Inflammatory macrophage treated with lipopolysaccharide for 4 hours (primary cell): Measurements from ENCODE around the gene ELFN1.

ENCODE experiments used
- DNase-seq: peaks from one replicate; pipeline ENCODE4 v3.0.0-alpha.2; 2020

Gene ELFN1

DNA sequence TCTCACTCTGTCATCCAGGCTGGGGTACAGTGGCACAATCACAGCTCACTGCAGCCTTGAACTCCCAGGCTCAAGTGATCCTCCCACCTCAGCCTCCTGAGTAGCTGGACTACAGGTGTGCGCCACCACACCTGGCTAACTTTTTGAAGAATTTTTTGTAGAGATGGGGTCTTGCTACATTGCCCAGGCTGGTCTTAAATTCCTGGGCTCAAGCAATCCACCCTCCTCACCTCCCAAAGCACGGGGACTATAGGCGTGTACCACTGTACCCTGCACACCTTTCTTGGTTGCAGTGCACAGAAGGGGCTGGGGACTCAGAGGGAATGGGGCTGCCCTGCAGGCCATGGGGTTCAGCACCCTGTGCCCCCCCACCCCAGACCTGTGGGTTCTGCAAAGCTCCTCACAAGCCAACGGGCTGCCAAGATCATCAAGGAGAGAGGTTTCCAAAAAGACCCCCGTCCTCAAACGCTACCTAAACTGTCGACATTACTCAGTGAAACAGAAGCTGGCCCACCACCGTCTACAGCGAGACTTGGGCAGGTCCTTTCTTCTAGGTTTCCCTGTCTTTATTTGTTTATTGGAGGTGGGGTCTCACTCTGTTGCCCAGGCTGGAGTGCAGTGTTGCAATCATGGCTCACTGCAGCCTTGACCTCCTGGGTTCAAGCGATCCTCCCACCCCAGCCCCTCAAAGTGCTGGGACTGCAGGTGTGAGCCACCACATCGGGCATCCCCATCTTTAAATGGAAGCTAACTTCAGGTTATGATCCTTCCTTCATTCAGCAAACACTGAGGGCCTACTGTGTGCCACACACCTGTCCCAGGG lies 26.6 kb upstream of the ELFN1 start:
- no peak for DNase-seq

DNA sequence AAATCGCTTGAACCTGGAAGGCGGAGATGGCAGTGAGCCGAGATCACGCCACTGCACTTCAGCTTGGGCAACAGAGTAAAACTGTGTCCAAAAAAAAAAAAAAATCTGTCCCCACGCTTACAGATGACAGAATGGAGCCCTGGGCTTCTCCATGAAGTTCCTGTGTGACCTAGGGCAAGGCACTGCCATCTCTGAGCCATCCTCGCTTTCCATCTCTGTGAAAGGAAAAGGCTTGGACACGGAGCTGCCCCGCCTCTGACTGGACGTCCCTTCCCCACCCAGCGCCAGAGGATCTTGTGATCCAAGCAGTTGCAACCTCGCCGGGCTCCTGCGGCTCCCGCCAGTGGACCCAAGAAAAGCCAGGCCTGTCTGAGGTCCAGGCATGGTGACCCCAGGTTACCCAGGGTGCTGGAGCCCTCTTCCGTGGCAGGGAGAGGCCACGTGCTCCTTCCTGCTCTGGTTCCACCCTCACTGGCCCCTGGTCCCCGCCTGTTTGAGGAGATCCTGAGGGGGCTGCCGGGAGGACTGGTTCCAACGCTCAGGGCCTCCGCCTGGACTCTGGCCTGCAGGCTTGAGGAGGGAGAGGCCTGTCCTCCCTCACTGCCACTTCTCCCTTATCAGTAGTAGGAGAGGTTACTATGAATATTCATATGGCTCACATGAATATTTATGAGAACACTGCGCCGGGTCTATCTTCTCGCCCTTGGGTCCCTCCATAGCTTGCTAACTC lies 25.6 kb upstream of the ELFN1 start:
- no peak for DNase-seq

DNA sequence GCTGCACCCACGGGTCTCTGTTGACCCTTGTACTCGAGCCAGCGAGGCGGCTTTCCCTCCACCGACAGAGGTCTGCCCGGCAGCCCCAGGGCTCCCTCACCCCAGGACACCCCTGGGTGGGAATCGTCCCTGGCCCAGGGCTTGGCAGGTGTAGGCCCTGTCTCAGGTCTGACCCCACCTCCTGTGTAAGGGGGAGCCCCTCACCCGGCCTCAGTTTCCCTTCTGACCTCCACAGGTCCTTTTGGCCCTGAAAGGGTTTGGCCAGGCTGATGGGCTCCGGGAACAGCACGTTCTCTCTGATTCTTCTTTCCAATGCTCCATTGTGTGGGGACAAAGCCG lies 25.0 kb upstream of the ELFN1 start:
- DNase-seq = no peak

DNA sequence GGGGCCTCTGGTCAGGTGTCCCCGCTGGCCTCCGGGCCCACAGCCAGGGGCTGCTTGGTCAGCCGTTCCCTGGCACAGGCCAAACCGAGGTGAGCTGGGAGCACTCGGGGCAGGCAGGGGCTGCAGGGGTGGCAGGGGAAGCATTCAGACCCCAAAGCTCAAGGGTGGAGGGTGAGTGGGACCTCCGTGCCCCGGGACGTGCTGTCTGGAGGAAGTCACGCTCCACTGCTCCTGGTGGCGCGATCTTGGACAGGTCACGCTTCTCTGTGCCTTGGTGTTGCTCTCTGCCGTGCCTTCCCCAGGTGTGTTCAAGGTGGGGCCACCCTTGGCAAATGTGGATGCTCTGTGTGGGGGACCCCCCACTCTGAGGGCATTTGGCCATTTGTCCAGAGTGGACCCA lies 24.6 kb upstream of the ELFN1 start:
- DNase-seq = no peak

DNA sequence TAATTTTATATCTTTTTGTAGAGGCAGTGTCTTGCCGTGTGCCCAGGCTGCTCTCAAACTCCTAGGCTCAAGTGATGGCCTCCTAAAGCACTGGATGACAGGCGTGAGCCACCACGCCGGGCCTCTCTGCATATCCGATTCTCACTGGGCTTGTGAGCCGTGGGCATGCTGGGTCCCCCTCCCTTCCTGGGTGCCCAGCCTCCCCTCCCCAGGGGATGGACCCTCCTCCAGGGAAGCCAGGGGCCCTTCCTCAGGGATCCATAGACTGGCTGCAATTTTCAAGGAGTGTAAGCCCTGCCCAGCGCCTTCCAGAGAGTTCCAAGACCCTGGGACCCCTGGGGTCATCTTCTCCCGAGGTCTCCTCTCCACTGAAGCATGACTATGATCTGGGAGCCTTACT lies 23.7 kb upstream of the ELFN1 start:
- DNase-seq = no peak

GRCh38 chr7:1646957-1647891 lies 22.9 kb upstream of the ELFN1 start:
- DNase-seq = no peak

- DNase-seq = no peak
Observed at GRCh38 chr7:1647961-1648672, 22.0 kb upstream of the ELFN1 start.

DNA sequence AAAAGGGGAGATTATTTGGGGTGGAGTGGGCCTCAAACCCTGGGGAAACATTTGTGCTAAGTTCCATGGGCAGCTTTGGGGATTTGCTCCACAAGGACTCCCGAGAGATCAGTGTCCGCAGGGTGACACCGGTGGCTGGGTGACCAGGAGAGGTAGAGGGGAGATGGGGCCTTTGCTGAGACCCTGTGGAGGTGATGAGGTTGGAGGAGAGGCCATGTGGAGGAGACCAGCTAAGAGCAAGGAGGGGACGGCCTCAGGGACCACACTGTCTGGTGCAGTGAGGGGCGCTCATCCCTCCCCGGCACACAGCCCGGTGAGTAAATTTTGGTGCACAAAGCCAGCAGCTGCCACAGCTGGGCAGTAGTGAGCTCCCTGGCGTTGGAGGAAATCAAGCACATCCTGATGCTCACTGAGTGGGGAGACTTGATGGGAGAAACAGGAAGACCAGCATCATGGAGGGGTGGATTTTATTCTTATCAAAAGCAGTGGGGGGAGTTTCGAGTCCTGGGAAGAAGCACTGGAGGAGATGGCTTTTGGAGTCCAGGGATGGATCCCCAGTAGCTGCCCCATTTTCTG lies 20.2 kb upstream of the ELFN1 start:
- no peak for DNase-seq

- DNase-seq = no peak
Observed at GRCh38 chr7:1650363-1651030, 19.6 kb upstream of the ELFN1 start.

DNA sequence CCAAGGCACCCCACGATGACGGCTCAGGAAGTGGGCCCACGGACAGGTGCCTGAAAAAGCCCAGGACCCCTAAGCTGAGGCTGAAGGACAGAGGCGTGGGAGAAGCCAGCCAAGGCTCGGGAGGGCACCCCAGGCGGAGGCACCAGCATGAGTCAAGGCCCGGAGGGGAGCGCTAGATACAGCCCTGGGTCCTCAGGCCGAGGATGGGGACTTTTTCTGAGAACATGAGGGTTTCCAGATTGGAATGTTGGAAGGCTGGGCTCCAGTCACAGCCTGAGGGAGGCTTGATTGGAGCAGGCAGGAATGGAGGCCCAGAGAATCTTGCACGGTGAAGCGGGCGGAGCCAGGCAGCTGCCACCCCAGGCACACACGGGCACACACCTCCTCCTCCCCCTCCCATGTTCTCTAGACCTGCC lies 19.0 kb upstream of the ELFN1 start:
- DNase-seq = no peak

GRCh38 chr7:1651891-1652290 lies 18.2 kb upstream of the ELFN1 start:
- no peak for DNase-seq

GRCh38 chr7:1653500-1653899 lies 16.6 kb upstream of the ELFN1 start:
- no peak for DNase-seq

DNA sequence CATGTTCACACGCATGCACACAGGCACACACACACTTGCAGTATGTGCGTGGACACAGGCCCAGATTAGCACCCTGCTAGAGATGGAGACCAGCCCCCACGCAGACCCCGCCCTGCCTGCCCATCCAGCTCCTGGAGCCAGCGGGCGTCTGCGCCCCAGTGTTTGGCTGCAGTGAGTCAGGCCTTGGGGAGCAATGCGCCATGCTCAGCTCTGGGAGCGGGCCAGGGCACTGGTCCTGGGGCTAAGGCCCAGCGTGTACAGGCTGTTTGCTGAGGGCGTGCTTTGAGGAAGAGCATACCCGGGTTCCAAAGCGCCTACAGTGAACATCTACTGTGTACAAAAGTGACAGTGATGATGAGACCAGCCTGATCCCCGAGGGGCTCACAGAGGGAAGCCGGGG lies 16.0 kb upstream of the ELFN1 start:
- DNase-seq = no peak

GRCh38 chr7:1654738-1655475 lies 15.2 kb upstream of the ELFN1 start:
- no peak for DNase-seq

- DNase-seq = no peak
Observed at GRCh38 chr7:1659696-1660095, 10.4 kb upstream of the ELFN1 start.

- DNase-seq = no peak
Observed at GRCh38 chr7:1661461-1661860, 8.6 kb upstream of the ELFN1 start.

GRCh38 chr7:1662101-1662500 lies 8.0 kb upstream of the ELFN1 start:
- DNase-seq = no peak

GRCh38 chr7:1662767-1663166 lies 7.3 kb upstream of the ELFN1 start:
- no peak for DNase-seq

DNA sequence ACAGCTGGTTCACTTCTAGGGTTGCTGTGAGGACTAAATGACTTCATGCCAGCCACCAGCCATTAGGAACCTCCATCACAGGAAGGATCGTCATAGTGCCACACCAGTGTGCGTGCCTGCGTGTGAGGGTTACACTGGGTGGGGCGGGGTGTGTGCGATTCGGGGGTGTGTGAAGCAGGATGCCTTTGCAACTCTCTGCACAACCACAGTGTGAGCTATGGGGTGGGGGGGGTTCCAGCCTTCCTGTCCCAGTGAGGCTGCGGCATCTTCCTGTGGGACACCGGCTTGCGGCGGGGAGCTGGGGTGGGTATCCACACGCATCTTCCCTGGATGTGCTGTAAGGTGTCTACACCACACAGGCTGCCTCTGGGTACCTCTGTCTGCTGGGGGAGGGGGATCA lies 6.9 kb upstream of the ELFN1 start:
- DNase-seq = no peak

DNA sequence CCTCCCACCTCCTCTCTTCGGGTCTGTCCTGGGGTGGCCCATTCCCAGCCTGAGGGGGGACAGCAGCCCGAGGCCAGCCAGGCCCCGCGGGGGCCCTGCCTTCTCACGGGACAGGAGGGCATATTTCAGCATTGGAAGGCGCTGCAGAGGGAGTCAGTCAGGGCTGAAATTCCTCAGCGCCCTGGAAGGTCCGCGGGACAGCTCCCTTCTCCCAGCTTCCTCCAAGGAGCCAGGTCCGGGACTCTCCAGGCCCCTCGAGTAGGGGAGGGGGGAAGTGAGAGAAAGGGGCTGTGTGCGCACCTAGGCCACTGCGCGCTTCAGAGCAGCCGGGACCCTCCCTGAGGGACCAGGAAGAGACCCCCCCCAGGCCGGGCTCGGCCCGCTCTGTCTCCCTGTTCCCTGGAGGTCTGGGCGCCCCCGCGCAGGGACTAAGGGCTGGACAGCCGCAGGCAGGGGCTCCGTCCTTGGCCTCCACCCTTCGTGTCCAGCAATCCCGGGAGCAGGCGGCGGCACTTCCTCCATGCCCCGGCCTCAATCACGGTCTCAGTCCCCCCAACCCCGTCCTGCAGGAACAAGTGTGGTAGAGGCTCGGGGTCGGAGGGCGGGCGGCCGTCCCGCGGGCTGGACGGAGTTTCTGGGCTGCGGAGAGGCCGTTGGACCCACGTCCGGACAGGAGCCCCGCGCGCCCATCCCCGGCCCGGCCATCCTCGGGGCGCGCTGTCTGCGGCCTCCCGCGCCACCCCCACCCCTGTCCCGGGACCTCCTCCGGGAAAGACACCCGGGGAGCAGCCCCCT lies 6.0 kb upstream of the ELFN1 start:
- no peak for DNase-seq
